AG04449 (cell line): ENCODE results near the gene VPS13A.

ENCODE experiments used
- CTCF ChIA-PET: fragments of 350-600 bp; formaldehyde crosslinking; extraction: SDS; loops from one replicate; lab custom pipeline; 2021; ENCODE audit warnings: antibody characterized with exemption; lab: Yijun Ruan, JAX
- POLR2A ChIA-PET: fragments of 400-600, 350-600 bp; formaldehyde crosslinking; extraction: SDS; loops from one replicate; lab custom pipeline; 2020; ENCODE audit warnings: antibody characterized with exemption, inconsistent platforms; lab: Yijun Ruan, JAX
- DNase-seq: peaks from one replicate; pipeline ENCODE4 v3.0.0-alpha.2; 2010; ENCODE audit warnings: low read depth, low spot score
- H3K4me3 ChIP-seq: 2 replicates; pipeline ENCODE4 v1.5.1; 2011; ENCODE audit warnings: low read depth, mild to moderate bottlenecking, control low read depth, low read length
- TF ChIP-seq, protein P1 (sequence below): IDR thresholded peaks from one replicate; pipeline ENCODE4 v1.5.1; 2011; ENCODE audit warnings: mild to moderate bottlenecking, moderate library complexity, low read length, control low read depth, inconsistent platforms; ENCODE audit not compliant: insufficient read depth; ENCODE audit errors: missing control alignments

Gene VPS13A

DNA sequence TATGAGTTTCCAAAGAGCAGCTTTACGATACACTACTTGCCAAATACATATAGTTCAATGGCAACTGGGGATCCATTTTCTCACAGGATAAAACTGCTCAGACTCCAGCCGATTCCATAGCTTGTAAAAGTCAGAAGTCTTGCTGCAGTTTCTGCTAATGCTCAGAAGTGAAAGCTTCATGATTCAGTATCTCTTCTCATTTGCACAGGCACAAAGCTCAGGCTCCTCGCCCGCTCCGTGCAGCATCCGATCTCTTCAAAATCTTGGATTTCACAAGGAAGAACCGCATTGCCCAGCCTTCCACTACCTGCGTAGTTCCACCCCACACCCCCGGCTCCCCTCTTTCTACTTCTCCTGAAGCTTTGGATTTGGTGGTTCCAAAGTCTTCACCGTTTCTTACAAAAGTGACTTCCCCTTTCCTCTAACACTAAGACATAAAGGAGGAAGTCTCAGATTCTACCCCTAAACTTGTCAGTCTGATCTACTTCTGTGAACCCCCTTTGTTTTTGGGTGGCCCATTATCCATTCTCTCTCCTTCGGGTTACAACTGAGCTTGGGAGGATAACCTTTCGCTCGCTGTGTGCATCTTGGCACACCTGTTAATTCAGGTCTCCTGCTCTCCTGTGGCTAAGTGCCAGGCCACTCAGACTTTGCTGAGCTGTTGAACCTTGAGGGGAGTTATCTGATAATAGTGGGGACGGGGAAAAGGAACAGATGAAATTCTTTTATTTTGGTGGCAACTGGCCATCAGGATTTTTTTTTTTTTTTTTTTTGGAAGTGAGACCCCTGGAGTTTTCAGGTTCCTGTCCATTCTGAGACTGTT is 276.7 kb downstream of the VPS13A start:
- no peak overlapping the region for H3K4me3 ChIP-seq
- TF ChIP-seq, protein P1, sequence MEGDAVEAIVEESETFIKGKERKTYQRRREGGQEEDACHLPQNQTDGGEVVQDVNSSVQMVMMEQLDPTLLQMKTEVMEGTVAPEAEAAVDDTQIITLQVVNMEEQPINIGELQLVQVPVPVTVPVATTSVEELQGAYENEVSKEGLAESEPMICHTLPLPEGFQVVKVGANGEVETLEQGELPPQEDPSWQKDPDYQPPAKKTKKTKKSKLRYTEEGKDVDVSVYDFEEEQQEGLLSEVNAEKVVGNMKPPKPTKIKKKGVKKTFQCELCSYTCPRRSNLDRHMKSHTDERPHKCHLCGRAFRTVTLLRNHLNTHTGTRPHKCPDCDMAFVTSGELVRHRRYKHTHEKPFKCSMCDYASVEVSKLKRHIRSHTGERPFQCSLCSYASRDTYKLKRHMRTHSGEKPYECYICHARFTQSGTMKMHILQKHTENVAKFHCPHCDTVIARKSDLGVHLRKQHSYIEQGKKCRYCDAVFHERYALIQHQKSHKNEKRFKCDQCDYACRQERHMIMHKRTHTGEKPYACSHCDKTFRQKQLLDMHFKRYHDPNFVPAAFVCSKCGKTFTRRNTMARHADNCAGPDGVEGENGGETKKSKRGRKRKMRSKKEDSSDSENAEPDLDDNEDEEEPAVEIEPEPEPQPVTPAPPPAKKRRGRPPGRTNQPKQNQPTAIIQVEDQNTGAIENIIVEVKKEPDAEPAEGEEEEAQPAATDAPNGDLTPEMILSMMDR, result no peak
- ChIA-PET CTCF (interaction anchor here (0.9 to 15.2 kb wide), 5 partner anchors 14 to 311 kb away, joined by 4 to 373 read pairs (median 123); no protein-coding TSS in a partner anchor), POLR2A (no interaction called here)
- DNase-seq, result no peak

GRCh38 chr9:77454663-77455062 is 277.3 kb downstream of the VPS13A start:
- CTCF ChIA-PET, result interaction anchor here (0.9 to 15.2 kb wide), 5 partner anchors 15 to 311 kb away, joined by 4 to 373 read pairs (median 123); no protein-coding TSS in a partner anchor
- peak; percentile 74 for DNase-seq
- POLR2A ChIA-PET, result no interaction called here
- TF ChIP-seq, protein P1, result no peak
- no peak overlapping the region for H3K4me3 ChIP-seq

DNA sequence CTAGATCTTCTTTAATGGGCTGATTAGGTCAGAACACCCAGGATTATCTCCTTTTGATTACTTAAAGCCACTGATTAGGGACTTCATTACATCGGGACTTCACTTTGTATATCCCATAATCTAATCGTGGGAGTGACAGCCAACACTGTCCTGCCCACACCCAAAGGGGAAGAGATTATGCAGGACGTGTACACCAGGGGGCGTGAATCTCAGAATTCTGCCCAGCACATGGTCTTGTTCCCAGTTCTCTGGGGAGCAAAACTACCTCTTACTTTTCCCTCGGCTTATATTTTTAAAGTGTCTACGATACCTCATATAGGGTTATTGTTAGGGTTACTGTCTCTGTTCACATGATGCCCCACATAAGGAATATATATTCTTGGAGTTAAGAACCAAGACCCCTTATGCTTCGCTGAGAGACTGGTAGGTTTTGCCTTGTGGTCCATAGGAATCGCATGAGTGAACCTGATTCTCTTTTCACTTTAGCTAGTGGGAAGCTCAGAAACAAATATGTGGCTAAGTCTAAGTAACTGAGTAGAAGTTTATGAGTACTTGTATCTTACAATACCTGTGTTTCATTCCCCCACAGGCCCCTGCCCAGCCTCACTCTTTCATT is 278.1 kb downstream of the VPS13A start:
- DNase-seq, result no peak
- TF ChIP-seq, protein P1, result no peak
- ChIA-PET CTCF (interaction anchor here (2.2 to 15.2 kb wide), 6 partner anchors 14 to 297 kb away, joined by 5 to 373 read pairs (median 91); no protein-coding TSS in a partner anchor), POLR2A (no interaction called here)
- H3K4me3 ChIP-seq, result no peak overlapping the region

GRCh38 chr9:77456829-77457437 is 279.6 kb downstream of the VPS13A start:
- POLR2A ChIA-PET, result no interaction called here
- H3K4me3 ChIP-seq, result no peak overlapping the region
- no peak for DNase-seq
- CTCF ChIA-PET, result interaction anchor here (0.6 to 15.2 kb wide), 62 partner anchors 12 to 758 kb away, joined by 3 to 373 read pairs (median 4); no protein-coding TSS in a partner anchor
- TF ChIP-seq, protein P1, result peak; percentile 79

- no peak for DNase-seq
- H3K4me3 ChIP-seq, result no peak overlapping the region
- TF ChIP-seq, protein P1, result peak; percentile 90
- POLR2A ChIA-PET, result no interaction called here
- CTCF ChIA-PET, result interaction anchor here (0.6 to 15.2 kb wide), 61 partner anchors 11 to 757 kb away, joined by 3 to 373 read pairs (median 4); partner anchors contain the start of gene GNA14
Observed at GRCh38 chr9:77457916-77458592, 280.7 kb downstream of the VPS13A start.
